ENCODE results near the gene STT3B.

Gene STT3B

DNA sequence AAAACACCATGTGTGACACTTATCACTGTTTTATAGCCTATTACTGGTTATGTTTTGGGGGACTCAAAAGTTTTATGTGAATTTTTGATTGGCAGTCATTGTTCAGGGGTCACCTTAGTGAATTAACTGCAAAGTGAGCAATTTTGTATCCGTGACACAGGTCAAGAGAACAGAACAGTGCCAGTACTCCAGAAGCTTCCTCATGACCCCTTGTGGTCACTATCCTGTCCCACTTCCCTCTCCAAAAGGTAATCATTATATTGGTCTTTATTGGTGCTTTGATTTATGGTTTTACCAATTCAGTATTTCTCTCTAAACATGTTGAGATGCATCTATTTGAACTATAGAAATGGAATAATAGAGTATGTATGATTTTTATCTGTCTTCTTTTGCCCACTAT lies 107.1 kb downstream of the STT3B start:
- no peak for DNase-seq (ENCODE audit: low read depth, low spot score)

- DNase-seq (ENCODE audit: low read depth, low spot score) = no peak
Measured at GRCh38 chr3:31645256-31645655, 112.5 kb downstream of the STT3B start.

- DNase-seq (ENCODE audit: low read depth, low spot score) = no peak
Measured at GRCh38 chr3:31648286-31648968, 115.7 kb downstream of the STT3B start.

GRCh38 chr3:31652296-31652695 lies 119.6 kb downstream of the STT3B start:
- DNase-seq (ENCODE audit: low read depth, low spot score) = no peak

GRCh38 chr3:31653464-31653863 lies 120.7 kb downstream of the STT3B start:
- no peak for DNase-seq (ENCODE audit: low read depth, low spot score)

DNA sequence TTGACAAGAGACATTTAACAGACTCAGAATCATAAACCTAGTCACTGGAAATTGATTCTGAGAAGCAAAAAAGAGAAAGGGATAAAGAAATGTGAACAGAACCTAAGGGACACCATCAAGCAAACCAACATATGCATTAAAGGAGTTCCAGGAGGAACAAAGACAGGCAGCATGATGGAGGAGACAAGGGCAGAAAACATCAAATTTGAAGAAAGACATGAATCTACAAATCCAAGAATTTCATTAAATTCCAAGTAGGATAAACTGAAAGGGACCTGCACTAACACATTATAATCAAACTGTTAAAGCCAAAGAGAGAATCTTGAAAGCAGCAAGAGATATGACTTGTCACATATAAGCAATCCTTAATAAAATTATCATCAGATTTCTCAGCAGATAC lies 122.3 kb downstream of the STT3B start:
- DNase-seq (ENCODE audit: low read depth, low spot score) = no peak

DNA sequence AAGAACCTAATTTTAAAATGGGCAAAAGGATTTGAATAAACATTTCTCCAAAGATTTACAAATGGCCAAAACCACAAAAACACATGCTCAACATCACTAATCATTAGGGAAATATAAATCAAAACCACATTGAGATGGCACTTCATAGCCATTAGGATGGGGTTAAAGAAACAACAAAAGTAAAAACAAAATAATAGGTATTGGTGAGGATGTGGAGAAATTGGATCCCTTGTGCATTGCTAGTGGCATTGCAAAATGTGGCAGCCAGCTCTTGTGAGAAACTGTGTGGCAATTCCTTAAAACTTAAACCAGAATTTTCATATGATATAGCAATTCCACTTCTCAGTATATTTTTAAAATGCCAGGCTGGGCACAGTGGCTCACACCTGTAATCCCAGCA lies 126.5 kb downstream of the STT3B start:
- DNase-seq (ENCODE audit: low read depth, low spot score) = no peak

DNA sequence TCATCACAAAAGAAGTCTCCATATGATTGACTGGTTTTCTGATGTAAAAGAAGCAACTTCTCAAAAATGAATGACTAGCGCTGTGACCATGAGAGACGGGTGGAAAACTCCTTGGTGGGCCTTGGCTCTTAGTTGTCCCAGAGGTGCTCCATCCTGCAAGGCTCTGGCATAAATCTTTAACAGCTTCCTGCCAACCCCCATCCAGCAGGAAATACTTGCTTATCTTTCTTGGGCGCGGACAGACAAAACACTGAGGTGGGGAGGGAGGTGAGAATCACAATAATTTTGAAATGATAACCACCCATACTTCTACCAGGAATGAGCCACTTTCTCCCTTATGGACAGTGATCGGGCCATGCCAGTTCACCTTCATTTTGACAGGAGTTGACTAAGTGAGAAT lies 128.6 kb downstream of the STT3B start:
- no peak for DNase-seq (ENCODE audit: low read depth, low spot score)

GRCh38 chr3:31661993-31662670 lies 129.4 kb downstream of the STT3B start:
- DNase-seq (ENCODE audit: low read depth, low spot score) = no peak

DNA sequence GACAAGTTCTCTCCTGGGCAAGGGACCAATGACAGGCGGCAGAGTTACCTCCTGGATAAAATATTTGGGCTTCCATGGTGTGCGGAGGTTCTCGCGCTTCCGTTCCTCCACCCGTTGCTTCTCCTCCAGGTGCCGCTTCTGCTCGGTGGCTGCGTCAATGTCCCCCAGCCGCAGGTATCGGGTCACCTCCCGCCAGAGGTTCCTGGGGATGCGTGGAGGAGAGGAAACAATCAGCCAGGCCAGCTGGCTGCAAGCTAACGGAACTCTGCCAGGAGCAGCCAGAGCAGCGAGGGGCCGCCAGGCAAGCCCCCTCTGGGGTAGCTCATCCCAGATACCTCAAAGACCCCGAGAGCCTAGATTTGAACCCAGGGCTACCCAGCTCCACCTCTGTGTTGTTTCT lies 131.3 kb downstream of the STT3B start:
- DNase-seq (ENCODE audit: low read depth, low spot score) = no peak

GRCh38 chr3:31667582-31667981 lies 134.9 kb downstream of the STT3B start:
- no peak for DNase-seq (ENCODE audit: low read depth, low spot score)

GRCh38 chr3:31668242-31668641 lies 135.5 kb downstream of the STT3B start:
- no peak for DNase-seq (ENCODE audit: low read depth, low spot score)

DNA sequence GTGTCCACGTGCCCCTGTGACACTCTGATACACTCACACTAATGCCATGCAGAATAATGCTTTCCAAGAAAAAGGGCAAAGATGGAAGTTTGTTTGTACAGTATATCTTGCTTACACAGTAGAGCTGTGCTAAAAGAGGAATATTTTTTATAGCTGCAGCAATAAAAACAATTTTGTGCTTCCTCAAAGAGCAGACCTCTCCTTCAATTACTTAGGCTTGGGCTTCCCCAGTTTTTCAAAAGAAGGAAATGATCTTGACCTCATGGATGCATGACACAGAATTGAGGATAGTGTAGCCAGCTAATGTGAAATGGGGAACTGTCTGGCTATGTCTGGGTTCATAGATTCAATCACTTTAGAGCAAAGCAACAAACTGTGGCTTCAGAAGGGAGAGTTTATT lies 137.4 kb downstream of the STT3B start:
- no peak for DNase-seq (ENCODE audit: low read depth, low spot score)

- DNase-seq (ENCODE audit: low read depth, low spot score) = no peak
Measured at GRCh38 chr3:31670722-31671121, 138.0 kb downstream of the STT3B start.

GRCh38 chr3:31671451-31671850 lies 138.7 kb downstream of the STT3B start:
- DNase-seq (ENCODE audit: low read depth, low spot score) = no peak

DNA sequence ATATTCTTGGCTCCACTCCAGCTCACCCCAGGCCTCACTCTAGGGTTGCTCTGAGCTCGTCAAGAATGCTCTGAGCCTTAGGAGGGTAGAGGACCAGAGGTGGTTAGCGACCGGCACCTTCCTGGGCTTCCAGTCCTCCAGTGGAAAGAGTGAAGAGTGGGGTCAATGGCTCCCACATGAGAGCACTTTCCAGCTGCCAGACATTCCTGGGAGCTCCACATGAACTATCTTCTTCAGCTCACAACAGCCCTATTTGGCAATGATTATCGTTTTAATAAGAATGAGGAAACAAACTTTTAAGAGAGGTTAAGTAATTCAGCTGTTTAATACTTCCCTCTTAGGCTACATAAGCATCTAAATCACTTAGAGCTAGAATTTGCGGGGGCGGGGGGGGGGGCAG lies 139.3 kb downstream of the STT3B start:
- no peak for DNase-seq (ENCODE audit: low read depth, low spot score)

- DNase-seq (ENCODE audit: low read depth, low spot score) = no peak
Measured at GRCh38 chr3:31673950-31674349, 141.2 kb downstream of the STT3B start.

DNA sequence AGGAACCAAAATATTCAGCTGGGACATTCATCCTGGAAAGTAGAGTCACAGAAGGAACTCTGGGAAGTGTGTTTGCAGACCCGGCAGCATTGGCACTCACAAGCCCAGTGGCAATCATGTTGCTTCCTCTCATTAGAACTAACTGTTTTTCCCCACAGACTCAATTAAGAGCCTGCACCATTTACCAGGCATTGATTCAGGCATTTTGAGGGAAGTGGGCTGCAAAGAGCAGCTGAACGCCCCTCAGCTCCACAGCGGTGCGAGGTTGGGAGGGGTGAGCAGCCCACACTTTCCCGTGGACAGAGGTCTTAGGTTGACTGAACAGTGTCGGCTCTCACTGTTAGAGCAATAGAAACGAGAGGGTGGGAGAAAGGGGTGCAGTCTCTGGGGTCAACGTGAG lies 143.8 kb downstream of the STT3B start:
- DNase-seq (ENCODE audit: low read depth, low spot score) = no peak

DNA sequence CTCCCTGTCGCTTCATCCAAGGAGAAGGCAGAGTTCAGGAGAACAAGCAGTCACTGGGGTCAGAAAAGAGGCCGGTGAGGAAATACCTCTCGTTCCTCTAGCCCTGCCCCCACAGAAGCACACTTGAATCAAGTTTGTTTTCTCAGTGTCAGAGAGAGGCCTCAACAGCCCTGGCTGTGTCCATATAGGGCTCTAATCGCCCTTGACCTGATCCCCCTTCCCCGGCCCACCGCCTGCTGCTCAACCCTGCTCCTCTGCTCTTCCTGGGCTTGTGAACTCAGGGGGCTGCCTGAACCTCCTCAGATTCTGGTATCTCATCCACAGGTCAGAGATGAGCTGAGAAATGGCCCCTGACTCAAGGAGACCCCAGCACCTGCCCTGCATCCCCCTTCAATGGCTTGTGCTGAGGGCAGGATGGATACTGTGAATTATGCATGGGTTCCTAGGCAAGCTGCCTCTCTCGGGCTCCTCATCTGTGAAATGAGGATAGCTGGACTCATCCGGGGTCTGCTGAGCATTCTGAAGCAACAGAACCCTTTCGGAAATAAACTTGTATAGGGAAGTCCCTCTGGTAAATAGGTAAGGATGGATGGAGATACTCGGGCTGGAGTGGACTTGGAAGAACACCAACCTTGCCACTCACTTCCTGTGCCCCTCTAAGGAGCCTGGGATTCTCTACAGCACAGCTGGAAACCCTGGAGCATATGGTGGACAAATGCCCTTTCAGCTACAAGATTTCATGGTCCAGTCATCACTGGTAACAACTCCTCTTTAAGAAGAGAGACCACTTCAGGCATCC lies 147.5 kb downstream of the STT3B start:
- DNase-seq (ENCODE audit: low read depth, low spot score) = no peak
